ENCODE data around the gene PAXX. TPM values are rescaled to one million over a fixed set of nuclear protein-coding genes. Genes with fewer than 3 reads are reported as not detected.

The PAXX gene
- polyA plus RNA-seq, 1 donor (not counting 4 experiments of a cell fraction or from before 2014, with no cell fraction given), result 11.2 TPM

DNA sequence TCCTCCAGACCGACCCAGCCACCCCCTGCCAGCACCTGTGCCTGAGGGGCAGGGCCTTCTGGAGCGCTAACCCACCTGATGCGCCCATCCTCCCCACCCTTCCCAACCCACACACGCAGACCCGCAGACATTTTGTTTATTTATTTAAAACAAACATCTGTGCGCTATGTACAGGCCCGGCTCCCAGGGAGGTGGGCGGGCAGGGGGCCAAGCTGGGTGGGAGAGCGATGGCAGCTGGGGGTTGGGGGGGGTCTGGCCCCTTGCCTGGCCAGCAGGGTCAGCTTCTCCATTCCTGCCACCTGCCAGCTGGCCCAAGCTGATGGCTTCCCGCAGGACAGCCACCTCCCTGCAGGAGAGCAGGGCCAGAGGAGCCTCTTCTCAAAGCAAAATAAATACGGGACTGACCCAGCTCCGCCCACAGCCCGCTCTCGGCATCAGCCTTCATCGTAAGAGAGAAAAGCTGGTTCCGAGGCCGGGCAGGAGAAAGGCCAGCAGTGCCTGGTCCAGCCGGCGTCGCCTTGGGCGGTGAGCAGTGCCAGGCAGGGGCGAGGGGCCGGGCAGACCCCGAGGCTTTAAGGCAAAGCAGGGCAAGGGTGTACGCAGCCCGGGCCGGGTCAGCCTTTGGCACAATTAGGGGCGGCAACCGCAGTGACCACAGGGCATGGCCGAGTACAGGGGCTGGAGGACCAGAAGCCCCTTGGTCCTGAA lies 15.0 kb downstream of the PAXX start:
- Histone ChIP-seq H3K4me3 (ENCODE audit: control insufficient read depth in 2 of 3, extremely low read depth in 1 of 3, insufficient read depth in 2 of 3, low read depth in 1 of 3, low read length in 3 of 3) (no peak overlapping the region), H3K27ac (ENCODE audit: control insufficient read depth, insufficient read depth, low read length) (no peak overlapping the region), H3K9ac (ENCODE audit: control insufficient read depth, extremely low read depth, insufficient read depth, low read length) (no peak overlapping the region), H4K20me1 (ENCODE audit: control insufficient read depth, extremely low read depth, insufficient read depth, low read length) (no peaks in the 10 kb centered on the region), H2AFZ (ENCODE audit: control insufficient read depth, low read length) (no peak overlapping the region), H3K4me1 (ENCODE audit: control insufficient read depth, extremely low read depth, insufficient read depth, low read length) (no peaks in the 10 kb centered on the region), H3K9me3 (ENCODE audit: control insufficient read depth, low read depth, low read length) (no peaks in the 10 kb centered on the region), H3K79me2 (ENCODE audit: control insufficient read depth, insufficient read depth, low read length) (no peaks in the 10 kb centered on the region), H3K36me3 (ENCODE audit: control insufficient read depth in 2 of 2, extremely low read depth in 1 of 2, insufficient read depth in 2 of 2, low read length in 2 of 2) (no peaks in the 10 kb centered on the region), H3K27me3 (ENCODE audit: control insufficient read depth, extremely low read depth, insufficient read depth, low read length) (no peaks in the 10 kb centered on the region), H3K4me2 (ENCODE audit: control insufficient read depth, extremely low read depth, insufficient read depth, low read depth, low read length) (no peak overlapping the region), H3K9me1 (ENCODE audit: control insufficient read depth, extremely low read depth, insufficient read depth, low read length) (no peaks in the 10 kb centered on the region)
- dilution Hi-C loops (cut with MboI; ENCODE audit: extremely low pct_ligation_motif_present, low sequenced_read_pairs), result no loop called here
- FAIRE-seq, result no peak
- DNase-seq (ENCODE audit: low read depth, low spot score), result no peak
- TF ChIP-seq CTCF (optimal IDR thresholded peaks at IDR 0.05 in 1 of 3, IDR thresholded peaks at IDR 0.05 in 1 of 3, conservative IDR thresholded peaks at IDR 0.05 in 1 of 3; ENCODE audit: extremely low read depth in 1 of 3, insufficient read depth in 2 of 3, low read length in 3 of 3) (no peak), EZH2 (IDR thresholded peaks at IDR 0.05; ENCODE audit: low read length) (no peak)

- Histone ChIP-seq H3K4me3 (ENCODE audit: control insufficient read depth in 2 of 3, extremely low read depth in 1 of 3, insufficient read depth in 2 of 3, low read depth in 1 of 3, low read length in 3 of 3) (no peak overlapping the region), H3K4me1 (ENCODE audit: control insufficient read depth, extremely low read depth, insufficient read depth, low read length) (no peaks in the 10 kb centered on the region), H3K9me1 (ENCODE audit: control insufficient read depth, extremely low read depth, insufficient read depth, low read length) (no peaks in the 10 kb centered on the region), H2AFZ (ENCODE audit: control insufficient read depth, low read length) (no peak overlapping the region), H3K9me3 (ENCODE audit: control insufficient read depth, low read depth, low read length) (no peaks in the 10 kb centered on the region), H4K20me1 (ENCODE audit: control insufficient read depth, extremely low read depth, insufficient read depth, low read length) (no peaks in the 10 kb centered on the region), H3K27me3 (ENCODE audit: control insufficient read depth, extremely low read depth, insufficient read depth, low read length) (no peaks in the 10 kb centered on the region), H3K9ac (ENCODE audit: control insufficient read depth, extremely low read depth, insufficient read depth, low read length) (no peak overlapping the region), H3K36me3 (ENCODE audit: control insufficient read depth in 2 of 2, extremely low read depth in 1 of 2, insufficient read depth in 2 of 2, low read length in 2 of 2) (no peaks in the 10 kb centered on the region), H3K4me2 (ENCODE audit: control insufficient read depth, extremely low read depth, insufficient read depth, low read depth, low read length) (no peak overlapping the region), H3K27ac (ENCODE audit: control insufficient read depth, insufficient read depth, low read length) (no peak overlapping the region), H3K79me2 (ENCODE audit: control insufficient read depth, insufficient read depth, low read length) (no peaks in the 10 kb centered on the region)
- FAIRE-seq, result no peak
- dilution Hi-C loops (cut with MboI; ENCODE audit: extremely low pct_ligation_motif_present, low sequenced_read_pairs), result no loop called here
- TF ChIP-seq EZH2 (IDR thresholded peaks at IDR 0.05; ENCODE audit: low read length) (no peak), CTCF (optimal IDR thresholded peaks at IDR 0.05 in 1 of 3, IDR thresholded peaks at IDR 0.05 in 1 of 3, conservative IDR thresholded peaks at IDR 0.05 in 1 of 3; ENCODE audit: extremely low read depth in 1 of 3, insufficient read depth in 2 of 3, low read length in 3 of 3) (no peak)
- DNase-seq (ENCODE audit: low read depth, low spot score), result no peak
Measured at GRCh38 chr9:137007816-137008270, 15.6 kb downstream of the PAXX start.
